ENCODE results near the gene MIPOL1.

GRCh38 chr14:37289688-37290087, 92.0 kb downstream of the MIPOL1 start:
- TF ChIP-seq CTCF (IDR thresholded peaks at IDR 0.05) (no peak), EZH2 (IDR thresholded peaks at IDR 0.05) (no peak), EZH2phosphoT487 (IDR thresholded peaks at IDR 0.05) (no peak)
